ENCODE results near the gene ABHD17B.

The ABHD17B gene

DNA sequence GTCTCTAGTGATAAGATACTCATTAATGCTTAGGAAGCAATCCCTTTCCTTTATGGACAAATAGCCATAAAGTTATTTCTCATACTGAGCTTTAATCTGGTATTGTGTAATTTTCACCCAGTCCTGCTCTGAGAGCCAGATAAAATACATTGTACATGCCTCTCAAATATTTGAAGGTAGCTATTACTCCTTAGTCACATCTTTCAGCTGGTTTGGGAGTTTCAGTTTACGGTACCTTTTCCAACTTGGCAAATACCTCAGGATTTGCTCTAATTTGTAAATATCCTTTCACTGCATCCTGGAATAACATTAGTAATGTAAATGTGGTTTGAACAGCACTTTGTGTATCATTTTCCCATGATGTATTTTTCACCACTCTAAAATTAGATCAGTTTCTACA lies 47.4 kb downstream of the ABHD17B start:
- TF ChIP-seq YY1 (IDR thresholded peaks at IDR 0.05; ENCODE audit: low read depth) (no peak), TEAD4 (IDR thresholded peaks at IDR 0.05) (no peak), TCF12 (IDR thresholded peaks at IDR 0.05; ENCODE audit: low read depth) (no peak), RAD21 (IDR thresholded peaks at IDR 0.05; ENCODE audit: low read depth) (no peak), TAF1 (IDR thresholded peaks at IDR 0.05; ENCODE audit: low read depth) (no peak), EP300 (IDR thresholded peaks at IDR 0.05; ENCODE audit: borderline replicate concordance) (no peak), FOXM1 (IDR thresholded peaks at IDR 0.05; ENCODE audit: borderline replicate concordance, low read depth) (no peak), NFIC (IDR thresholded peaks at IDR 0.05) (no peak), ZBTB7A (IDR thresholded peaks at IDR 0.05; ENCODE audit: low read depth) (no peak), CEBPB (IDR thresholded peaks at IDR 0.05) (no peak), EGR1 (IDR thresholded peaks at IDR 0.05) (no peak), CREB1 (IDR thresholded peaks at IDR 0.05; ENCODE audit: low read depth) (no peak)
- TF ChIP-seq, protein P1, sequence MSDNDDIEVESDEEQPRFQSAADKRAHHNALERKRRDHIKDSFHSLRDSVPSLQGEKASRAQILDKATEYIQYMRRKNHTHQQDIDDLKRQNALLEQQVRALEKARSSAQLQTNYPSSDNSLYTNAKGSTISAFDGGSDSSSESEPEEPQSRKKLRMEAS (IDR thresholded peaks at IDR 0.05) = no peak
- TF ChIP-seq, protein P2, sequence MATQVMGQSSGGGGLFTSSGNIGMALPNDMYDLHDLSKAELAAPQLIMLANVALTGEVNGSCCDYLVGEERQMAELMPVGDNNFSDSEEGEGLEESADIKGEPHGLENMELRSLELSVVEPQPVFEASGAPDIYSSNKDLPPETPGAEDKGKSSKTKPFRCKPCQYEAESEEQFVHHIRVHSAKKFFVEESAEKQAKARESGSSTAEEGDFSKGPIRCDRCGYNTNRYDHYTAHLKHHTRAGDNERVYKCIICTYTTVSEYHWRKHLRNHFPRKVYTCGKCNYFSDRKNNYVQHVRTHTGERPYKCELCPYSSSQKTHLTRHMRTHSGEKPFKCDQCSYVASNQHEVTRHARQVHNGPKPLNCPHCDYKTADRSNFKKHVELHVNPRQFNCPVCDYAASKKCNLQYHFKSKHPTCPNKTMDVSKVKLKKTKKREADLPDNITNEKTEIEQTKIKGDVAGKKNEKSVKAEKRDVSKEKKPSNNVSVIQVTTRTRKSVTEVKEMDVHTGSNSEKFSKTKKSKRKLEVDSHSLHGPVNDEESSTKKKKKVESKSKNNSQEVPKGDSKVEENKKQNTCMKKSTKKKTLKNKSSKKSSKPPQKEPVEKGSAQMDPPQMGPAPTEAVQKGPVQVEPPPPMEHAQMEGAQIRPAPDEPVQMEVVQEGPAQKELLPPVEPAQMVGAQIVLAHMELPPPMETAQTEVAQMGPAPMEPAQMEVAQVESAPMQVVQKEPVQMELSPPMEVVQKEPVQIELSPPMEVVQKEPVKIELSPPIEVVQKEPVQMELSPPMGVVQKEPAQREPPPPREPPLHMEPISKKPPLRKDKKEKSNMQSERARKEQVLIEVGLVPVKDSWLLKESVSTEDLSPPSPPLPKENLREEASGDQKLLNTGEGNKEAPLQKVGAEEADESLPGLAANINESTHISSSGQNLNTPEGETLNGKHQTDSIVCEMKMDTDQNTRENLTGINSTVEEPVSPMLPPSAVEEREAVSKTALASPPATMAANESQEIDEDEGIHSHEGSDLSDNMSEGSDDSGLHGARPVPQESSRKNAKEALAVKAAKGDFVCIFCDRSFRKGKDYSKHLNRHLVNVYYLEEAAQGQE (IDR thresholded peaks at IDR 0.05; ENCODE audit: low read depth) = no peak
- TF ChIP-seq, protein P3, sequence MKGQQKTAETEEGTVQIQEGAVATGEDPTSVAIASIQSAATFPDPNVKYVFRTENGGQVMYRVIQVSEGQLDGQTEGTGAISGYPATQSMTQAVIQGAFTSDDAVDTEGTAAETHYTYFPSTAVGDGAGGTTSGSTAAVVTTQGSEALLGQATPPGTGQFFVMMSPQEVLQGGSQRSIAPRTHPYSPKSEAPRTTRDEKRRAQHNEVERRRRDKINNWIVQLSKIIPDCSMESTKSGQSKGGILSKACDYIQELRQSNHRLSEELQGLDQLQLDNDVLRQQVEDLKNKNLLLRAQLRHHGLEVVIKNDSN (IDR thresholded peaks at IDR 0.05) = no peak

DNA sequence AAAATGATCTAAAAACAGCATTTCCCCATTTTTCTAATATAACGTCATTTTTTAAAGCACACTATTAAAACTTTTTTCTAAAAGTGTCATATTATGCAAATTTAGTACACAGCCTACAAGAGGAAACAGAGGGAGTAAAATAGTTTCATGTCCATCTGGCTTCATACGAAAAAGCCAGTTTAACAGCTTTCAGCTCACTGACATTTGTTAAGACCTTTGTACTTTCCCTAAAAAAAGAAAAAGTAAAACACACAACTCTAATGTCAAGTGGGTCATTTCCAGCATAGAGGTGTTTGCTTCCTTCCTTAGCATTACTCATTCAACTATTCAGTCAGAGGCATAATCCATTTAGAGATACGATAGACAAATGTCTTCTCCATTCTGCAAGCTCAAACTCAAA lies 49.4 kb downstream of the ABHD17B start:
- TF ChIP-seq TEAD4 (IDR thresholded peaks at IDR 0.05) (no peak), EP300 (IDR thresholded peaks at IDR 0.05; ENCODE audit: borderline replicate concordance) (no peak), TCF12 (IDR thresholded peaks at IDR 0.05; ENCODE audit: low read depth) (no peak), CEBPB (IDR thresholded peaks at IDR 0.05) (no peak), YY1 (IDR thresholded peaks at IDR 0.05; ENCODE audit: low read depth) (no peak)

DNA sequence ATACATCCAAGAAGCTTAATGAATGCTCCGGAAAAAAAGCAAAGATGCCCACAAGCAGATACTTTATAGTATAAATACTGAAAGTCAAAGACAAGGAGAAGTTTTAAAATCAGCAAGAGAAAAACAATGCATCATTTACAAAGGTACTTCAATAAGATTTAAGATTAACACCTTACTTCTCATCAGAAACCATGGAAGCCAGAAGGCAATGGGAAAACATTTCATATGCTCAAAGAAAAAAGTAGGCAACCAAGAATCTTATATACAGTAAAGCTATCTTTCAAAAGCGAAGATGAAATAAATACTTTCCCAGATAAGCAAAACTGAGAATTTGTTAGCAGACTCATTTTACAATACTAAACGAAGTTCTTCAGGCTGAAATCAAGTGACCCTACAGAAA lies 51.1 kb downstream of the ABHD17B start:
- TF ChIP-seq TCF12 (IDR thresholded peaks at IDR 0.05; ENCODE audit: low read depth) (no peak), TEAD4 (IDR thresholded peaks at IDR 0.05) (no peak), RAD21 (IDR thresholded peaks at IDR 0.05; ENCODE audit: low read depth) (no peak), YY1 (IDR thresholded peaks at IDR 0.05; ENCODE audit: low read depth) (no peak), CEBPB (IDR thresholded peaks at IDR 0.05) (no peak), NFIC (IDR thresholded peaks at IDR 0.05) (no peak)
- TF ChIP-seq, protein P1 (IDR thresholded peaks at IDR 0.05) = no peak

DNA sequence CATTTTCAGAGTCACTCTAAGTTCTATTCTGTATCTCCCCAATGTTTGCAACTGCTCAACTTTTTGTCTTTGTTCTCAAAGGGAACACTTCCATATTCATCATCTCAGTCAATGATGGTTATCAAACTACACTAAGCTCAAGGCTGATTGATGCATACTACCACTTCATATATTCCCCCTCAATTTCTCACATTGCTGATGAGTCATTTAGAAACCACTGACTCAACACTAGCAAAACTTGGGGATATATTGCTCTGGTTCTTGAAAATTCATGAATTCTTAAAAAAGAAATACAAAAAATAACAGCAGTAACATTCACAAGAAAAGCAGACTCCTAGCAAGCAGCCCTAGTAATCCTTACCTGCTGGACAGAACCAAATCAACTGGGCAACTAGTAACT lies 52.2 kb downstream of the ABHD17B start:
- TF ChIP-seq NFIC (IDR thresholded peaks at IDR 0.05) (no peak), TAF1 (IDR thresholded peaks at IDR 0.05; ENCODE audit: low read depth) (no peak), ZBTB7A (IDR thresholded peaks at IDR 0.05; ENCODE audit: low read depth) (no peak), TCF12 (IDR thresholded peaks at IDR 0.05; ENCODE audit: low read depth) (no peak), RAD21 (IDR thresholded peaks at IDR 0.05; ENCODE audit: low read depth) (no peak), YY1 (IDR thresholded peaks at IDR 0.05; ENCODE audit: low read depth) (no peak), CREB1 (IDR thresholded peaks at IDR 0.05; ENCODE audit: low read depth) (no peak), EGR1 (IDR thresholded peaks at IDR 0.05) (no peak), FOXM1 (IDR thresholded peaks at IDR 0.05; ENCODE audit: borderline replicate concordance, low read depth) (no peak), CEBPB (IDR thresholded peaks at IDR 0.05) (no peak), TEAD4 (IDR thresholded peaks at IDR 0.05) (no peak), EP300 (IDR thresholded peaks at IDR 0.05; ENCODE audit: borderline replicate concordance) (no peak)
- TF ChIP-seq, protein P1 (IDR thresholded peaks at IDR 0.05) = no peak
- TF ChIP-seq, protein P3 (IDR thresholded peaks at IDR 0.05) = no peak
- TF ChIP-seq, protein P2 (IDR thresholded peaks at IDR 0.05; ENCODE audit: low read depth) = no peak

DNA sequence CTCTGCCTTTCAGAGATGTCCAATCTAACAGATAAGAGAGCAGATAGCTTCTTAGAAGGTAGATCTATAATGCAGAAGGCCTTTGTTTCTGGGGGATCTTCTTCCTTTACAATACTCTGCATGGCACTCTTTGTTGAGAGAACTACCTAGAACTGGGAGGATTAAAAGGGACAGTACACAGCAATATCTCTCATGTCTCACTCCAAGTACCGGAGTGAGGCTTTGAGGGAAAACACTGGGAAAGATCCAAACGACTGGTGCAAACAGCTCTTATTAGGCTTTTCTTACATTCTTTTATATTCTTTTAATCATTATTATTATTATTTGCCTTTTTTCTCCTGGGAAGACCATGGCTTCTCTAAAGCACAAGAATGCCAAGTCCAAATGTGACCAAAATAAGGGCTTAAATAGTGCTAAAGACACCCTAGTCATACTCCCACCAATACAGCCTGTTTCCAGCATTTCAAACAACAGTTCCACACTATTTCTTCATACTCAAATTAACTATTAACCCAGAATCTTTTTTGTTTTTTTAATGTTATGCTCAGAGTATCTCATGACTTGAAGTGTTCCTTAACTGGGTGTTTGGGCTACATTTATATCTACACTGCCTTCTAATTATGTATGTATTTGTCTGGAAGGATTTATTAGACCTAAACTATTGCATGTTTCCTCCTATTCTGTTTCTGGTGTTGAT lies 52.7 kb downstream of the ABHD17B start:
- TF ChIP-seq CEBPB (IDR thresholded peaks at IDR 0.05) = no peak
- no peak for TF ChIP-seq ZBTB7A (IDR thresholded peaks at IDR 0.05; ENCODE audit: low read depth)
- no peak for TF ChIP-seq TEAD4 (IDR thresholded peaks at IDR 0.05)
- no peak for TF ChIP-seq EP300 (IDR thresholded peaks at IDR 0.05; ENCODE audit: borderline replicate concordance)
- no peak for TF ChIP-seq TAF1 (IDR thresholded peaks at IDR 0.05; ENCODE audit: low read depth)
- TF ChIP-seq RAD21 (IDR thresholded peaks at IDR 0.05; ENCODE audit: low read depth) = no peak
- no peak for TF ChIP-seq EGR1 (IDR thresholded peaks at IDR 0.05)
- no peak for TF ChIP-seq TCF12 (IDR thresholded peaks at IDR 0.05; ENCODE audit: low read depth)
- TF ChIP-seq FOXM1 (IDR thresholded peaks at IDR 0.05; ENCODE audit: borderline replicate concordance, low read depth) = no peak
- TF ChIP-seq YY1 (IDR thresholded peaks at IDR 0.05; ENCODE audit: low read depth) = no peak
- no peak for TF ChIP-seq CREB1 (IDR thresholded peaks at IDR 0.05; ENCODE audit: low read depth)
- no peak for TF ChIP-seq NFIC (IDR thresholded peaks at IDR 0.05)
- TF ChIP-seq, protein P2 (IDR thresholded peaks at IDR 0.05; ENCODE audit: low read depth) = no peak
- TF ChIP-seq, protein P1 (IDR thresholded peaks at IDR 0.05) = no peak
- TF ChIP-seq, protein P3 (IDR thresholded peaks at IDR 0.05) = no peak

Measured in Ishikawa (cell line).